GM19328 (cell line): Measurements from ENCODE around the gene THTPA.

ENCODE experiments used
- ATAC-seq: cut with Tn5 transposase; IDR thresholded peaks from one replicate; pipeline ENCODE4 v1.9.1; 2021; ENCODE audit warnings: mild to moderate bottlenecking, moderate library complexity; ENCODE audit not compliant: unreplicated experiment

THTPA gene, protein sequence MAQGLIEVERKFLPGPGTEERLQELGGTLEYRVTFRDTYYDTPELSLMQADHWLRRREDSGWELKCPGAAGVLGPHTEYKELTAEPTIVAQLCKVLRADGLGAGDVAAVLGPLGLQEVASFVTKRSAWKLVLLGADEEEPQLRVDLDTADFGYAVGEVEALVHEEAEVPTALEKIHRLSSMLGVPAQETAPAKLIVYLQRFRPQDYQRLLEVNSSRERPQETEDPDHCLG

DNA sequence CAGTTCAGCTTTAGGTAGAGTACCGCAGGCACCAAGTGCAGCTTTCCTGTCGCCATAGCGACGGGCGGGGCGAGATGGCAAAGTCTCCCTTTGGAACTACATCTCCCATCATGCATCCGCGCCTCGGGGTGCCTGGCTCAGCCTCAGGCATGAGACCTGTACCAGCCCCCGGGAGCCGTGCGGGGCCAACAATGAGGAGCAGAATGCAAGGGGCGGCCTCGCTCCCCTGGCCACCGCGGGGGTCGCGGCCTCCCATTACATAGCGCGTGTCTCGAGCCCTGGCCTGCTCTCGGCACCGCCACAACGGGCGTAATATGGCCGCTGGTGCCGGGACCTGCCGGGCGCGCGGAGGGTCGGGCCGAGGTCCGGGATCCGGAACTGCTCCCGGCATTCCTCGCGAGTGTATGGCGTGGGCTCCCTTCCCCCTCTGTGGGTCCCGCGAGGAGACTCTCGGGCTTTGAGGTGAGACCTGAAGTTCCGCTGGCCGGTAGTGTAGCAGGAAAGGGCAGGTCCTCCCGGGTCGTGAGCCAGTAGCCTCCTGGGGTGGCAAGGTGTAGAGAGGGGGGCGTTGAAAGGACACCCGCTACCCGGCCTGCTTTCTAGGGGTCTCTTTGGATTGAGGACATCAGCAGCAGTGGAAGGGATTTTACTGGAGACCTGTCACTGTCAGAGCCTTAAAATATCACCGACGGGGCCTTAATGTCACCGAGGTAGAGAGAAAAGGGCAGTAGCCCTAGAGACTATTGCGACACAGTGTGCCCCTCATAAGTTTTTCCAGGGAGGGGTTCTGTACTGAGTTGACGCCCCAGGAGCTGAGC is at the start of gene THTPA:
Gene THTPA, plus strand, starts transcription at position 390 of the 818 bp plus-strand sequence. CDS start 487 bp downstream, outside the sequence.
- peak; percentile 86 for ATAC-seq

DNA sequence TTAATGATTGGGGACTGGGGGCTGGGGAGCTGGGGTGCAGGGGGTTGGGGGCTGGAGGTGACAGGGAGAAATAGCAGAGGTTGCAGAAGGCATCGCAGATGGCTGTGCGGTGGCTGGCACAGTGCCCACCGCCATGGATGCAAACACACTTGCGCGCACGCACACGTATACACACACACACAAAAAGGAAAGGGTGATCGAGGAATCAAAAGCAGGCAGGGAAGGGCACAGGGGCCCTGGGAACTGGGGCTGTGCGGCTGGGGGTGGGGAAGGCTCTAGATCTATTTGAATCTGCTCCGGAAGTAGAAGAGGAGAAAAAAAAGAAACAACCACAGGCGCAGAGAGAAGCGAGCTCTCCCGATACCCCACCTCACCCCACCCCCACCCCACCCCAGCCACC is 43.9 kb upstream of the THTPA start:
- ATAC-seq, result no peak

DNA sequence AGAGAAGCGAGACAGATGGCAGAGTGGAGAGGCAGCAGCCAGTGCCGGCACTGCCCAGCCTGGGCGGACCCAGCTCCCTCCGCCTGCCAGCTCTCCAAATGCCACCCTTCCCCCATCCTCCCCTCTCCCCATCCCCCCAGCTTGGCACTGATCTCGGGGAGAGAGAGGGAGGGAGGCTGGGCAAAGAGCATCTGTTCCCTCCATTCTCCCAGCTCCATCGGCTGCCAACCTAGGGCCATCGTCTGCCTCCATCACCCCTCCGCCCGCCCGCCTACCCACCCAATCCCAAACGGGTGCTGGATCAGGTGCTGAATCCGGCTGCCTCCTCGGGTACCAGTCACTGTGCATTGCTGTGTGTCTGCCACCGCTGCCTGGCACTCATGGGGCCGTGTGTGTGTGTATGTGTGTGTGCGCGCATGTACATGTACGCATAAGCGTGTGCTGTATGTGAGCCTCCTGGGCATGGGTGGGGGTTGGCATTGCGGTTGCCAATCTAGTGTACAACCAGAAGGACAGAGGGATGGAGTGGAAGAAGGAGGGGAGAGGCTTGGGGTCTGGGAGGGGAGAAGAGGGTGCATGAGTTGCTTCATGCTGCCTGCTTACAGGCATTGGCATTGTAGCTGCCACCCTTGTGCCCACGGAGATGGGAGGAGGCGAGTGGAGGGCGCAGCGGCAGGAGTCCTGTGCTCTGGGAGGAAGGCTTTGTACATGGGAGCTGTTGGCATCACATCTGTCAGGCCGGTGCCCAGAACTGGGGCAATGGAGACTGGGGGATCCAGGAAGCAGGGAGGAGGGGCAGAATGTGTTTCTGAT is 42.9 kb upstream of the THTPA start:
- ATAC-seq, result no peak

DNA sequence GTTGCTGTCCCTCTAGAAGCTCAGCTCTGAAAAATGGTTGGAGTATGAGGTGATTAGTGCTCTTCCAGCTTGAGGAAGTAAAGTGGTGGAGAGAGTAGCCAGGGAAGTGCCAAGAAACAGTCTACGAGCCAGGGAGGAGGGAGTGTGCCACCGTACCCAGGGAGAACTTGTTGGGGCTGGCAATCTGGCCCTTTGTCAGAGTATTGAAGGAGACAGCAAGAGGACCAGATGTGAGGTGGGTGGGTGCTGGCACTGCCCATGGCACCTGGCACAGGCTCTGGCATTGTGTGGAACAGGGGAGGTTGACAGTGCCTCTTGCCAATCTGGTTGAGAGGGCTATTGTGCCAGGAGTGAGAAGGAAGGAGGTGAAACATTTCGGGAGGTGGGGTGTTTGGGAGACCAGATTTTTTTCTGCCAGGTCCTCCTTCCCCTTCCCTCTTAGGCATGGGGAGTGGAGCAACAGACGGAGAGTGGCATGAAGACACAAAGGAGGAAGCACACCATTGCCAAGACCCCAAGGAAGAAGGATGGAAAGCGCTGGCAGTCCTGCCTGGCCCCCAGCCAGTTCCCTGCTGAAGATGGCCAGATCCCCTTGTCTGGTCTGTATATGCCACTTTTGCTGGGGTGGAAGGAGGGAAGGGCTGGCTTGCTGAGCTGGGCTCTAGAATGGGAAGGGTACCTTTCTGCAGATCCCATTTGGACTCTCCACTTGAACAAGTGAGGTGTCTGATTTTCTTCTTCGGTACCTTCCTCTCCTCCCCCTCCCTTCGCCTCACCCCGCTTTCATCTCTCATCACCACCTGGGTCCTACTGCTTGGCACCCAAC is 42.0 kb upstream of the THTPA start:
- no peak for ATAC-seq

DNA sequence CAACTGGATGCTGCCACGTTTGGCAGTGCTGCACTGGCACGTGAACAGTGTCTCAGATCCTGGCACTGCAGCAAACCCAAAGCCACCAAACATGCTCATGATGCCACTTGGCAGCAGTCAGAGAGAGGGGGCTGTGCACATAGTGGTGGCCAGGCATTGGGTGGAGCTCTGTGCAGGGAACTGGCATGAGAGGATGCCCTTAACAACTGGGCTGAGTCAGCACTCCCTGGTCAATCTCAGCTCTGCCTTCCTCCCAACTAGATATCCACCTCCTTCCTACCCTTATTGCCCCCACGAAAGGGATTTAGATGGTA is 41.5 kb upstream of the THTPA start:
- ATAC-seq, result no peak

DNA sequence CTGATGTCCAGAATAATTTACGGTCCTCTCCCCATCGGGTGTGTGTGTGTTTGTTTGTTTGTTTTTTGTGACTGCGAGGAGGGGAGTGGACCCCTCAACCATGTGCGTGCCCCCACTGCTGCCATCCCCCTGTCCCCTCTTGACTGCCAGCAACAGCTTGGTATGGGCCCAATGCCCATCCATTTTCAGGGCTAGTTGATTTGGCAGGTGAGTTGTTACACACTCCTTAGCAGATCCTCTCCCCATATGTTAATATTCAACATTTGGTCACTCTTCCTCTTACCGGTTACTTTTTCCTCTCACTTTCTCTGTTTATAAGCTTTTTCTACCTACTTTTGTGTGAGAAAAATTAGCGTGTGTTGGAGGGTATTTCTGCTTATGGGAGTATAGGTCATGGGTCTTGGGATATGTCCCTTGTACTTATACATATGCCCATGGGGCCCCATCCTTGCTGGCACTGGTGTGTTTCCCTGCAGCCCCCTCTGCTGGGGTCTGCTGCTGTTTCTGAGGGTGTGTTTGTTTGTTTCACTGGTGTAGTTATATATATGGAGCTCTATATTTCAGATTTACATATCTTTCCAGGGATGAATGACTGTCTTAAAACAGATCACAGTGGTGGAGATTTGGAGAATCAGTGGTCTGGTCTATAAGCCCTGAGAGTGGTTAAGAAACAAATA is 38.3 kb upstream of the THTPA start:
- no peak for ATAC-seq

DNA sequence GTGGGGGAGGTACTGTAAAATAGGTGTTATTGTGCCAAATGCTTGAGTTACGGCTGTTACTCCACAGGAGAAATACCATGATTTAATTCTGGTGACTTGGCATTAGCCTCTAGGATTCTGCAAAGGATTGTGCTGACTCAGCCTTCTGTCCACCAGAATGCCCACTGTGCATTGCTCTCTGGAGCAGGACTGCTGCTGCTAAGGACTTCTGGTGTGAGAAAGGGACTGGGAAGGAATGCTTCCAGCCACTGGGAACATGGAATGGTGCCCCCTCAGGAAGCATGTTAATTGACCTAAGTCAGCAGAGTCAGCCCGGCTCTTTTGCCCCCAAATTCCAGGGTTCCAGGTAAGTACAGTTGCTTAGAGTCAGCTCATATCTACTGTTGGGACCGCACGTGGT is 37.4 kb upstream of the THTPA start:
- no peak for ATAC-seq

DNA sequence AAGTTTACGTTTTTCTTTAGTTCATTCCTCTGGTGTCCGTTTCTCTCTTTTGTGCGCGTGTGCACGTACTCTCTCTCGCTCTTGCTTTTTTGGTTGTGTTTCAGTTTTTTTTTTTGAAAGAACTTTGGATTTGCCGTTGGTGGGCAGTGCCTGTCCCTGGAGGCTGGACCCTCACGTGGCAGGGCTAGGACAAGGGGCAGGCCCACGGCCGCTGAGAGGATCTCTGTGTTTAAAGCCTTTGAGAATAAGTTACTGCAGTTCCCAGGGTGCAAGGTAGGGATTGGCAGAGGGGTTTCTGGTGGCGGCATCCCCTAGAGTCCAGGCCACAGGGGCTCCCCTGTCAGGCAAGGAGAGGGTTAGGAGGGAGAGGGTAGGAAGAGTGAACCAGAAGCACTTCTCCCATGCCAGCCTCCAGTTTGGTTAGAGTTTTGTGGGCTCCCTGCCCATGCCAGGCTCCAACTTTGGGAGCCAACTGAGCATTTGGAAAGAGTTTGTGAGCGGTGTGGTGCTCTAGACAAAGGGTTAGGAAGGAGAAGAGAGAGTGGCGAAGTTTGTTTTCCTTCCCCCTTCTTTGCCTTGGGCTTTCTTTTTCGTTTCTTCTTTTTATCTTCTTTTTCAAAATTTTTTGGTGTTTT is 35.1 kb upstream of the THTPA start:
- ATAC-seq, result no peak

DNA sequence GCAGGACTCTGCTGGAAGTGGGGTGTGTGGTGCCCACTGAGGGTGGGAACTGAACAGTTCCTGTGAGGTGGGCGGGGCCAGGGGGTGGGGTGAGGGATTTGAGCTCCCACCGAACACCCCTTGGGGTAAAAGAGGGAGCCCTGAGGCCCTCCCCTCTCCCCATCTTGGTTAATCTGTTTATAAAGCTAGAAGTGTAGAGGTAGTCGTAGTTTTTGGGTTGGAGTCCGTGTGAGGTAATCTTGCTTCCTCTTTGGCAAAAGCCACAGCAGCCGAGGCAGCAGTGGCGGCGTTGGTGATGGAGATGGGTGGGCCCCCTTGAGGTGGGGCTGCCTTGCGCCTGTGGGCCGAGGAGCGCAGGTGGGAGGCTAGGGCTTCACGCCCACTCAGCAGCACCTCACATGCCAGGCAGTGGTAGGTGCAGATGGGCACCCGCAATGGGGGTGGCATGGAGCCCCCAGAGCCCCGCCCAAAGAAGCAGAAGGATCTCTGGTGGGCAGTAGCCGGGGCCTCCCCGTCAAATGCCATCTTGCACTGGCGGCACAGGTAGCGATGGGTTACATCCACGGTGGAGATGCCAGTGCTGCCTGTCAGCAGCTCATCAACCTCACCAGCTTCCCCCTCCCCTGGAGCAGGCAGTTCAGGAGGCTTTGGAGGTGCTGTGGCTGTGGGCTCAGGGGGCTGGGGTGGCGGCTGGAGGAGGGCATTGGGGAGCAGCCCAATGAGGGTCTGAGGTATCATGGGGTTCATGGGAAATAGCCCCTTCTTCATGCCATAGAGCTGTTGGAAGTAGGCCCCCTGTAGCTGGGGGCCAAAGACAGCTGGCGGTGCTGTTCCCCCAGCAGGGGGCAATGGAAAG is 34.1 kb upstream of the THTPA start:
- ATAC-seq, result no peak

DNA sequence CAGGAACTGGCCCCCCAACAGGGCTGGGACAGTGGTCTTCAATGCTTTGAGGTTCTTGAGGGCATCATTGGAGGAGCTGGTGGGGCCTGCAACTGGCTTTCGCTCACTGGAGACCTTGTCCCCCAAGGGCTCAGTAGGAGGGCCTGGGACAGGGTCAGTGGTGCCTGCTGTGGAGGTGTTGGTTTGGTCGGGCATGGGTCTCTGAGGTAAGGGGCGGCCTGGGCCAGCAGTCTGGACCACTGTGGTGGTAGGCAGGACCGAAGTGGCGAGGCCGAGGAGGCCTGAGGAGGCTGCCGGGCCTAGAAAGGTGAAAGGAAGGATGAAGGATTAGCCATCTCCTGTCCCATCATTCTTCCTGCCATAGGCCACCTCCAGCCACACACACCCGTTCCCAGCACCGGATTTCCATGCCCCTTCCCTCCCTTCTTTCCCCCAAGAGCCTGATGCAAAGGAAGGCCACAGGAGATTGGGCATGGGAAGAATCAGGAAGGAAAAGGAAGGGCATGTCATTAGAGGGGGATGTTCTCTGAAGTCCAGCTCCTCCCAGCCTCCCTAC is 33.4 kb upstream of the THTPA start:
- ATAC-seq, result no peak

DNA sequence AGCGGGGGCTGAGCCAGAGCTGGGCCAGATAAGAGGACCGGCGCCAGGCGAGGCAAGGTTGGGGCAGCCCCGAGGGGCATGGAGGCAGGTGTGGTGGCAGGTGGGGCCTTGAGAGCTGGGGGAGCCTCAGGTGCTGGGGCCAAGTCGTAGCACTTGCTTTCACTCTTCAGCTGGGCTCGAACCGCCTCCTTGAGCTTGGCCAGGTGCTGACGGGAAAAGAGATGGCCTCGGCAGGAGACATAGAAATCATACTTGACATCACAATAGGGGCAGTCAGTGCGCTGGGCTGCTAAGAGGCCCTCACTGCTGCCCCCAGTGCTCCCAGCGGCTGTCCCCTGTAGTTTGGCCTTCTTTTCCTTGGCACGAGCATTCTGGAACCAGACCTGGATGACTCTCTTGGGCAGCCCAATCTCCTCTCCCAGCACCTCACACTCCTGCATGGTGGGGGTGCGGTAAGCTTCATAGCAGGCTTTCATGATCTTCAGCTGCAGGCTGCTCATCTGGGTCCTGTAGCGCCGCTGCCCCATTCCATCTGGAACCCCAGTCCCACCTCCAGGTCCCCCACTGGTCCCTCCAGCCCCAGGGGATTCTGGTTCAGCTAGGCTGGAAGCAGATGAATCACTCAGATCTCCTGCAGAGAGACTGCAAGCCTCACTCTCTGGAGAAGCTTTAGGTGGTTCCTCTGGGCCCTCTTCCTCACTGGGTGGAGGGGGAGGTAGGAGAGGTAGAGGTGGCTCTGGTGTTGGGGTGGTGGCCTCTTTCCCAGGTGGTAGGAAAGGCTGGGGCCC is 32.6 kb upstream of the THTPA start:
- ATAC-seq, result no peak

DNA sequence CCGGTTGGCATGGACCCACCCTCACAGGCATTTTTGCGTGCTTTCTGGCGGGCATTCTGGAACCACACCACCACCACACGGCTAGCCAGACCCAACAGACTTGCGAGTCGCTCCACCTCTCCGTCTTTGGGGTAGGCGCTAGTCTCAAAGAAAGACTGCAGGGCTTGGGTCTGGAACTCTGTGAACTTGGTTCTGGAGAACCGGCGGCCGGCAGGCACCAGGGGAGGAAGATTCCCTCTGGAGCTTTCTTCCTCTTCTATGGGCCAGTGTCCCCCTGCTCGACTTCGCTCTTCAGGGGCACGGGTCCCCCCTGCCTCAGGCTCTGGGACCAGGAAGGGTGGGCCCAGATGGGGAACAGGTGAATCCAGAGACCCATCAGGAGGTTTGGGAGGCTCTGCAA is 31.1 kb upstream of the THTPA start:
- no peak for ATAC-seq

DNA sequence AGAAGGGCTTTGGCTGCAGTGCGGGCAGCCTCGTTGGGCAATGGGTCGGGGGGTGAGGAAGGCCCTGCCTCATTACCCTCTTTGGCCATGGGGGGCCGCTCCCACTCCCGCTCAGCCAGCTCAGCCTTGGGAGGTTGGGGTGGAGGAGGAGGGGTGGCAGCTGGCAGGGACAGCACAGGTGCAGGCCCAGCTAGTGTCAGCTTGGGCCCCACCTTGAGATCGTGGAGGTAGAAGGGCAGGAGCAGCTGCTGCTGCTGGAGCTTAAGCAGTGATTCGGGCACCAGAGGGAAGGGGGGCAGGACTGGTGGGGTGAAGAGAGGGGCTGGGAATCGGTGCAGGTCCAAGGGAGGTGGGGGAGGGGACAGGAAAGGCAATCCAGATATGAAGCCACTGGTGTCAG is 30.5 kb upstream of the THTPA start:
- no peak for ATAC-seq

DNA sequence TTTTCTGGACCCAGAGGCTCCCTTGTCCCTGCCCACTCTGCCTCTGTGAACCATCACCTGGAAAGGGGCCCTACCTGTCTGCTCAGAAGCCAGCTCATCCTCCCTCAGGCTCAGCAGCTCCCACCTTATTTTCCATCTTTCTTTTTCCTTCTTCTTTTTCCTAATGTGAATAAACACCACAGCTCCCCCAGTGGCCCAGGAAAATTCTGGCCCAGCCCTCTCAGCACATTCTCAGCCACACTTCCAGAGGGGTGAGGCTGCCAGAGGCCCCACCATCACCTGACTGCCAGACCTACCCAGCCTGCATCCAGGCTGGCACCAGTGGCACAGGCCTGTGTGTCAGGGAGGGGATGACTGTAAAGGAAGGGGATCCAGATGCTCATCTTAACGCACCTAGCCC is 27.5 kb upstream of the THTPA start:
- no peak for ATAC-seq

DNA sequence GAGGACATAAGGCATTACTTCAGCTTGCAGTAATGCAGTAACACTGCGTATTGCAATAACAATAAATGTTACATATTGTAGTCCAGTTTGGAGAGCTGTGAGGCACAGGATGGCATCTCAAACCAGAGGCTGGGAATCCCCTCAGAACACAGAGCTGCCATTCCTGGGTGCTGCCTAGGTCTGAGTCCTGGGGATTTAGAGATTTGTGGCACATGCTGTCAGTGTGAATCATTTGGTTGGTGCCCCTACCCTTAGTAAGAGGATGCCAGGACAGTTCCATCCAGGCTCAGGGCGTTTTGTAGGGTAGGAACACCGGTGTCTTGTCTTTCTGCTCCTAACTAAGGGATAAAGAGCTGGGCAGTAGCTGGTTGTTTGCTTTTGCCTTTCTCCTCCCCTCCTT is 27.1 kb upstream of the THTPA start:
- no peak for ATAC-seq

DNA sequence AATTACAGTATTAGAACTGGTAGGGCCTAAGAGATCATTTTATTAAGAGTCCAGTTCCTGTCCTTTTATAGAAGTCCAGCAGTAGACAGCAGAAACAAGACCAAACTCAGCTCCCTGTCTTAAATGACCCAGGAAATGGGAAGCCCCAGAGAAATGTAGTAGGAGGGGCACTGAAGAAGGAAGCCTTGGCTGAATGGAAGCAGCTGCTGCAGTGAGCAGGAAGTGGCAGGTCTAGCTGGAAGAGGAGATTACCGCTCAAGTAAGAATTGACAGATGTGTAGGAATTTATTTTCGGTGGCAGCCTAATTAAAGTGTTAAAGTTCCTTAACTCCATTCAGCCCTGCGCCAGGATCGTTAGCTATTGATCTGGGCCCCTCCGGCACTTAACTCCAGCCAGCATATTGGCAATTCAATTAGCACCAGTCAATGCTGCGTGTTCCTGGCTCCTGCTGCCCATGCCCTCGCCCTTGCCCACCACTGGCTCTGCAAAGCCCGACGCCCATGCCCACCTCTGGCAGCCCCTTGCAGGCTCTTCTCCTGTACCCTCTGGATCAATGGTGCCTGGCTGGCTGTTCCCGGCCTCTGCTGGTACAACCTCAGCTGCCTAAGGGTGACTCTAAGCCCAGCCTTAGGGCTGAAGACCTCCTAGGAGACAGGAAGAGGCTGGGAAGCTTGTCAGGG is 25.6 kb upstream of the THTPA start:
- no peak for ATAC-seq

DNA sequence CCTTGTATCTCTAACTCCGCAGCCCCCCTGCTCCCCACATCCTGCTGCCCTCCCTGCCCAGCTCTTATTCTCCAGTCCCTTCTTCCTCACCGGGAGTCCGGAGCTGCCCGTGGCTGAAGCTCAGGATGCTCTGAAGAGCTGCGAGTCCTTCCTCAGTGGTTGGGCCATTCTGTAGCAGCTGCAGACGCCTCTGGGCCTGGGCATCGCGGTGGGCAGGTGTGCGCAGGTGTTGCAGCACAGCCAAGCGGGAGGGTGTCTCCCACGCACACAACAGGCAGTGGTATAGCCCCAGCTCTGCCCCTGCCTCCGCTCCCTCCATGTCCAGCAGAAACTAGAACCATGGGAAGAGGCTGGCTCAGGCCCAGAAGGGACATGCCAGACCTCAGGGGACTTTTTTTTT is 24.7 kb upstream of the THTPA start:
- no peak for ATAC-seq
